NCI-H2029 (cell line): ENCODE results near the gene FAM163B.
A peak's percentile ranks its signal among the peaks of the same experiment; 100 is the strongest.

Experiments
- DNase-seq: peaks from one replicate; lab custom pipeline; 2025; lab: John Stamatoyannopoulos, UW

The FAM163B gene

GRCh38 chr9:133615606-133616188 lies 6.5 kb upstream of the FAM163B start:
- peak; percentile 76 for DNase-seq

- DNase-seq = peak; percentile 76
Measured at GRCh38 chr9:133615186-133615585, 6.0 kb upstream of the FAM163B start.

GRCh38 chr9:133614678-133615077 lies 5.5 kb upstream of the FAM163B start:
- no peak for DNase-seq

- DNase-seq = no peak
Measured at GRCh38 chr9:133614056-133614455, 4.9 kb upstream of the FAM163B start.

GRCh38 chr9:133613432-133613831 lies 4.2 kb upstream of the FAM163B start:
- no peak for DNase-seq

DNA sequence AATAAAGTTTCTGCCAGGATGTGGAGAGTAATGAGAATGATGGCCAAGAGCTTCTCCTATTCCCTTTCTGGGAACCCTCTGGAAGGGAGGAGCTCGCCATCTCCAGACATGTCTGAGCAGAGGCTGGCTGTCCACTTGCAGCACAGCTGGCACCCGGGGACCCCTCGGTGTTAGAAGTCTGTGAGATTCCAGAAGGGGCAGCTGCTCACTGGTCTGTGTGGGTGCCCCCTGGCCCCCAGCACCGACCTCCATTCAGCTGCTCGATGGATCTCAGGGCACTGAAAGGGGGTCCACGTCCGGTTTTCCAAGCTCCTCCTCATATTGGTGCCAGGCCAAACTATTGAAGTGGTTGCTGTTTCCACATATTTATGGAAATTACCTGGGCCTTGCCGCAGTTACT lies 3.6 kb upstream of the FAM163B start:
- DNase-seq = no peak

- no peak for DNase-seq
Measured at GRCh38 chr9:133612051-133612450, 2.9 kb upstream of the FAM163B start.

DNA sequence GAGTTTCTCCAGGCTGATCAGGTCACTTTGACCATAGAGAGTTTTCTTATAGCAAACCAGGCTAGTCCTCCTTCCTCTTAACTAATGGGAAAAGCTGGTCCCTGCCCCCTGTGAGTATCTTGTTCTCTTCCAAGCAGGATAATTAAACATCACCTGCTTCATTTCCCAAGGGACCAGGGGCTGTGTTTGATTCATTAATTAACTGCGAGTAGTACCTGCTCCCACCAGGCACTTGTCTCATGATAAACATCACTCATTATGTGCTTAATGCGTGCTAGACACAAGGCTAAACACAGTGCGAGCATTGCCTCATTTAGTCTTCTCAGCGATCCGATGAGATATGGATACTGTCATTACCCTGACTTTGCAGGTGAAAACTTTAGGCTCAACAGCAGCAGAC lies 1.7 kb upstream of the FAM163B start:
- DNase-seq = peak; percentile 44

GRCh38 chr9:133608889-133609288 lies 300 bp downstream of the FAM163B start:
- no peak for DNase-seq

GRCh38 chr9:133608382-133608781 lies 807 bp downstream of the FAM163B start:
- no peak for DNase-seq

DNA sequence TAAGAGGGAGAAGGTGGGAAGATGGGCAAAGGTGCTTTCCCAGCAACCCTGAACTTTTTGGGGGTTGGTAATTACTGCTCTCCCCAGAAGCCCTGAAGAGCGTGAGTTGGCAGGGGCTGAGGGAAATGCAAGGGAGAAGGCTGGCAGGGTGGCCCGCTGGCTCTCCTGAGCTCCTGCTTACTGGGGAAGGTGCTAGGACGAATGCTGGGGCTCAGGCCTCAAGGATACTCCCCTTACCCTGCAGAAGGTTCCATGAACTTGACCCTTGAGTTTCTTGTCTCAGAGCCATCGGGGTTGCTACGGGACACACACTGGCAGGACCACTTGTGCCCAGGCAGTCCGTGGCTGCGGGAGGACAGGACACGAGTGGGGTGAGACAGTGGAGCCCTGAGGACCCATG lies 1.2 kb downstream of the FAM163B start:
- DNase-seq = no peak

DNA sequence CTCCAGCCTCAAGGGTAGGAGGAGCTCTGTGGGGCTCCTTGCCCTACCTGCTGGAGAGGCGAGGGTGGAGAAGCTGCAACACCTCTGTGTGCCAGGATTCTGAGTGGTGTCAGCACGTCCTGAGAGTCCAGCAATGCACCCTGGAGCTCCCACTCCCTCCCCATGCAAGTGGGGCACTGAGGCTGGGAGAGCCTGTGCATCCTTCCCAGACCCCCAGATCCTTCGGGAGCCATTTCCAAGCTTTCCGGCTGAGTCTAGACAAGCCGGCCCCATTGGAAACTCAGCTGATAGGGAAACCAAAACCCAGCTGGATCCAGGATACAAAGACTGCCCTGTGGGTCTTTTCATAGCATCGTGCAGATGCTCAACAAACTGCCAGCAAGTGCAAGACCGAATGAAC lies 1.8 kb downstream of the FAM163B start:
- DNase-seq = no peak

DNA sequence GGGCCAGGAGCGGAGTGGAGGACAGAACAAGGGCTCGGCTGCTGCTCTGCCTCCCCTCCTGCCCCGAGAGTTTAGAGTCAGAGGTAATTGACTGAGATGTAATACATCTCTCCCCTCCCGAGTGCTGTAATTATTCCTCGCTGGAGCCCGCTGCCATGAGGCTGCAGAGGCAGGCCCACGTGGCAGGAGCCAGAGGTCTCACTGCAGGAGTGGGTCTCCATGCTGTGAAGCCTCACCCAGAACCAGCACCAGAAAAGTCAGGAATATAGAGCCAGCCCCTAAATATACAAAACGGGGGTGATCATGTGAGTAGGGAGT lies 2.5 kb downstream of the FAM163B start:
- DNase-seq = no peak

DNA sequence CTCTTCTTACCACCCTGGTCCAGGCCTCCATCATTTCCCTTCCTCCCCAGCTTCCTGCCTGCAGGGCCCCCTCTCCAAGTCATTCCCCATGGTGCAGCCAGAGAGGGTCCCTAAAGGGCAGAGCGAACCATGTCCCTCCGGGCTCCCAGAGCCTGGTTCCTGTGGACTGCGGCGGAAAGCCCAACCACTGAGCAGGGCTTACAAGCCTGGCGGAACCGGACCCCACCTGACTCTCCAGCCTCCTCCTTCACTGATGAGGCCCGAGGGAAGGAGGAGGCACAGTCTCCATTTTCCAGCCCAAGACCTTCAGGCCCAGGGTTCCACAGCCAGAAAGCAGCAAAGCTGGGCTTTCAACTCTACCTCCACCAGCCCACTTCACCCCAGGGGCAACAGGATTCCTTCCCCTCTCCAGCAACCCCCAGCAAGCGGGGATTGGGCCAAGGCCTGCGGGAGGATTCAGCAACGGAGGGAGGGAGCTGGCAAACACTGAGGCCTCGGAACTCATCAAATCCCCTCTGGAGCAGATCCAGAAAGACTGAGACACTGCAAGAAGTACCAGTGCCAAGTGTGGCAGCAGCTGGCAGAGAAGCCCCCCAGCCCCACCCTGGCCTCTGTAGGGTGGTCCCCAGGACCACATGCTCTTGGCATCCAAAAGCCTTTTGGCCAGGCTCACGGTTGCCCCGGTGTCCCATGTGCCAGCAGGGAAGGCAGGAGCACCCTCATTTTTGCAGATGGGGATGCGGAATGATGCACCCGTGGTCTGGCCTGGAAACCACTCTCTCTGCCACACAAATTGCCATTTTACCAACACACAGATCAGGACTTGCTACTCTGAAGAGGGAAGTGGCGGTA lies 3.1 kb downstream of the FAM163B start:
- no peak for DNase-seq

- no peak for DNase-seq
Measured at GRCh38 chr9:133605446-133605845, 3.7 kb downstream of the FAM163B start.

DNA sequence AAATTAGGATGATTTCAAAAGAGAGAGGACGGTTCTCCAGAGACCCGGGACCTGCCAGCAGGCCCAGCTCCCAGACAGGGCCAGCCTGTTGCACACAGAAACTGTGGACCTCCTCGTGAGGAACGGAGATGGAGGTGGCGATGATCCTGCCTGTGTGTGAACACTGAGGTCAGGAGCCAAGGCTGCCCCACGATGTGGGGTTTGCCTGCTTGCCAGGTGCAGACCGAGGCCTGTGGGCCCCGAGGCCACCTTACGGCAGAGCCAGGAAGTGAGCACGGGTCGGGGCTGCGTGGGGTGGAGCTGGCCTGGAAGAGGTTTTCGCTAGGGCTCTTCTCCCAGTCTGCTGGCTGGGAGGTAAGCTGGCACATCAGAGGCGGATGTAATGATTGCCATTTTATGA lies 4.3 kb downstream of the FAM163B start:
- no peak for DNase-seq

- DNase-seq = no peak
Measured at GRCh38 chr9:133604214-133604613, 5.0 kb downstream of the FAM163B start.

DNA sequence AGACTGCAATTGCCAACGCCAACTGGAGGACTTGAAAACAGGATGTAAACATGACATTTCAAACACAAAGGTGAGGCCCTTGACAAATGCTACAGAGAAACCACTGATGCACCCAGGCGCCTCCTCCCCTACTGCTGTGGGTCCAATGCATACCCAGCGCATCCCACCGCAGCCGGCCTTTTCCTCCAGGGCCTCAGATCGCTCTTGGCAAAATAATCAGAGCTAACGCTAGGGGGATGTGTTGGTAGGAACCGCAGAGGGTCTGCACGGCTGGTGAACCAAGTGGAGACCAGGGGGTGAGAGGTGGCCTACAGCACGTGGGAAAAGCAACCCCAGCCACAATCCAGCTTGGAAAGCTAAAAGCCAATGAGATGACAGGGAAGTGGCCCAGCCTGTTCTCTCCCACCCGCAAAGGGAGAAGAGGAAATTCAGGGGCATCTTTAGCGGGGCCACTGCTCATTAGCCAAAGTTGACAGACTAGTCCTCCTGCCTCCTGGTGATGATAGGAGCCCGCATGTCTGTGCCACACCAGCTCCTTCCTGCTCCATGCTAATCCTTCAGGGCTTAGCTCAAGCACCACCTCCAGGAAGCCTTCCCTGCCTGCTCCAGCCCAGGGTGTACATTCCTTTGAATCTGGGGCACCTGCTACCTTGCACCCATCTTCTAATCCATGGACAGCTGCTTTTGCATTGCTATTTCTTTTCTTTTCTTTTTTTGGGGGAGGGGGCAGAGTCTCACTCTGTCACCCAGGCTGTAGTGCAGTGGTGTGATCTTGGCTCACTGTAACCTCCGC lies 5.9 kb downstream of the FAM163B start:
- DNase-seq = peak; percentile 85

DNA sequence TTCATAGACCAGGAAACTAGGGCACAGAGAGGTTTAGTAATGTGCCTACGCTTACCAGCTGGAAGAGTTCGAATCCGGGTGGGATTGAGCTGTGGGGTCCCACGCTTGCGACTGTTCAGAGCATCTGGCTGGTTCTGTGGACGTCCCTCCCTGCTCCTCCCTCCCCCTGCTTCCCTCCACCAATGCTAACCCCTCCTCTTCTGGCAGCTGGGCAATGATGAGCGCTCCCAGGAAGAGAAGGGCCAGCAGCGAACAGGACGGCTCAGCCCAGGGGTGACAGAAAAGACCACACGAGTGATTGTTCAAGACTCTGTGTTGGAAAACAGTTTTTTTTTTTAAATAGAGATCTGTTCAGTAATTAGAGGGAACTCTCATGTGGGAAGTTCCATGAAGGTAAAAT lies 6.9 kb downstream of the FAM163B start:
- DNase-seq = peak; percentile 49

- no peak for DNase-seq
Measured at GRCh38 chr9:133601746-133602145, 7.4 kb downstream of the FAM163B start.

GRCh38 chr9:133600739-133601138 lies 8.4 kb downstream of the FAM163B start:
- DNase-seq = no peak

DNA sequence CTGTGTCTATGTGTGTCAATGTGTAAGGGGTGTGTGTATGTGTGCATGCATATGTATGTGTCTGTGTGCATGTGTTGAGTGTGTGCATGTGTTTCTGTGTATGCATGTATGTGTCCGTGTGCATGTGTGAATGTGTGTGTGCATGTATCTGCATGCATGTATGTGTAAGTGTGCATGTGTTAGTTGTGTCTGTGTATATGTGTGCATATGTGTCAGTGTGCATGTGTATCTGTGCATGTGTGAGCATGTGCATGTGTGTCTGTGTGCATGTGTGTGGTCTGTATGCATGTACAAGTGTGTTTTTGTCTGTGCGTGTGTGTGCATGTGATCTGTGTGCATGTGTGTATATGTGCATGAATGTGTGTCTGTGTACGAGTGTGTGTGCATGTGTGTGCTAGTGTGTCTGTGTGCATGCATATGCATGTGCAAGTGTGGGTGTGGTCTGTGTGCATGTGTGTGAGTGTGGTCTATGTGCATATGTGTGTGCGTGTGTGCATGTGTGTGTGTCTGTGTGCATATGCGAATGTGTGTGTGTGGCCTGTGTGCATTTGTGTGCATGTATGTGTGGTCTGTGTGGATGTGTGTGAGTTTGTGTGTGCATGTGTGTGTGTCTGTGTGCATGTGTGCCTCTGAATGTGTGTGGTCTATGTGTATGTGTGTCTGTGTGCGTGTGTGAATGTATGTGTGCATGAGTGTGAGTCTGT lies 9.6 kb downstream of the FAM163B start:
- DNase-seq = no peak
